ENCODE data around the gene H3-3A.

Gene H3-3A

DNA sequence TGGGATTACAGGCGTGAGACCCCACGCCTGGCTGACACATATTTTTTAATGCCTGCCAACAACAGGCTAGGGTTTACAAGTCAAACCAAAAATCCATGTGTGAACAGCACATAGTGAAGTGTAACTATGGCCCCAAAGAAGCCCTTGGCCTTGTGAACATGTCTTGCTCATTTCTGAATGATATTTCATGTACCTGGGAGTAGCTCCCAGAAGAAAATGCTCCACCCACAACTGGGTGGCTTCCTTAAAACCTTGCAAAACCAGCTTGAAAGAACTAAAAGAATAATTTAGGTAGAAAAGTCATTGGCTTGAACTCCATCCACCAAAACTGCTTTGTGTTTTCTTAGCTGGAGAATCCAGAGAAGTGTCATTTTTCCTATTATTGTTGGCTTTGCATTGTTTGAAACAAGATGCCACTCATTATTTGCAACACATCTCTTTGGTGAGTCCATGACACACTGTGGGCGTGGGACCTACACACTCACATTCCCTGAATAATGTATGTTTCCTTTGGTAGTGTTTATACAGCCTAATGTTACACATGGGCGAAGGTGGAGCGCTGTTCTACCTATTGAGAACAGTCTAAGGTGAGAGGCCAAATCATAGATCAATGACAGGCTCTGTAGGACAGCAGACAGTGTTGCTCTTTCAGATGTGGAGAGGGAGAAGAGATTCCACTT lies 34.8 kb upstream of the H3-3A start:
- no peak overlapping the region for H3K4me3 ChIP-seq (ENCODE audit: low read depth, low read length)
- no peak for DNase-seq (ENCODE audit: low read depth)
- TF ChIP-seq, protein P1, sequence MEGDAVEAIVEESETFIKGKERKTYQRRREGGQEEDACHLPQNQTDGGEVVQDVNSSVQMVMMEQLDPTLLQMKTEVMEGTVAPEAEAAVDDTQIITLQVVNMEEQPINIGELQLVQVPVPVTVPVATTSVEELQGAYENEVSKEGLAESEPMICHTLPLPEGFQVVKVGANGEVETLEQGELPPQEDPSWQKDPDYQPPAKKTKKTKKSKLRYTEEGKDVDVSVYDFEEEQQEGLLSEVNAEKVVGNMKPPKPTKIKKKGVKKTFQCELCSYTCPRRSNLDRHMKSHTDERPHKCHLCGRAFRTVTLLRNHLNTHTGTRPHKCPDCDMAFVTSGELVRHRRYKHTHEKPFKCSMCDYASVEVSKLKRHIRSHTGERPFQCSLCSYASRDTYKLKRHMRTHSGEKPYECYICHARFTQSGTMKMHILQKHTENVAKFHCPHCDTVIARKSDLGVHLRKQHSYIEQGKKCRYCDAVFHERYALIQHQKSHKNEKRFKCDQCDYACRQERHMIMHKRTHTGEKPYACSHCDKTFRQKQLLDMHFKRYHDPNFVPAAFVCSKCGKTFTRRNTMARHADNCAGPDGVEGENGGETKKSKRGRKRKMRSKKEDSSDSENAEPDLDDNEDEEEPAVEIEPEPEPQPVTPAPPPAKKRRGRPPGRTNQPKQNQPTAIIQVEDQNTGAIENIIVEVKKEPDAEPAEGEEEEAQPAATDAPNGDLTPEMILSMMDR (IDR thresholded peaks at IDR 0.05; ENCODE audit: insufficient read depth, low read depth, low read length, missing control alignments) = no peak

DNA sequence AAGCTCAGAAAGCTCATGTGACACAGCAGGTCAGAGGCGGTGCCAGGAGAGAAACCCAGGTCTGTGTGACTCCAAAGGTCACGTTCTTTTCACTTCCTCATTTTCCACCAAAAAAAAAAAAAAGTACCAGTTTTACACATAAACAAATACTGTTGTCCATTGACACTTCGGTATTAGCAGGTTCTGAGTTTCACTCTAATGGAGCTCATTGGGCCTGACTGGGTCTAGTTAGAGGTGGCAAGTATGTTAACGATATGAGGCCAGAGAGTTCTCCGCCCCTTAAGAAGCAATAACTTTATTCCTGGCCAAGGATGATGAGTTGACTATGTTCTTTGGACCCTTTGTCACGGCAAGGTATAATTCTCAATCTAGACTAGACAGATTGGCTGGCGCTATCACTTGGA lies 33.4 kb upstream of the H3-3A start:
- no peak overlapping the region for H3K4me3 ChIP-seq (ENCODE audit: low read depth, low read length)
- TF ChIP-seq, protein P1 (IDR thresholded peaks at IDR 0.05; ENCODE audit: insufficient read depth, low read depth, low read length, missing control alignments) = no peak
- DNase-seq (ENCODE audit: low read depth) = peak; percentile 79

DNA sequence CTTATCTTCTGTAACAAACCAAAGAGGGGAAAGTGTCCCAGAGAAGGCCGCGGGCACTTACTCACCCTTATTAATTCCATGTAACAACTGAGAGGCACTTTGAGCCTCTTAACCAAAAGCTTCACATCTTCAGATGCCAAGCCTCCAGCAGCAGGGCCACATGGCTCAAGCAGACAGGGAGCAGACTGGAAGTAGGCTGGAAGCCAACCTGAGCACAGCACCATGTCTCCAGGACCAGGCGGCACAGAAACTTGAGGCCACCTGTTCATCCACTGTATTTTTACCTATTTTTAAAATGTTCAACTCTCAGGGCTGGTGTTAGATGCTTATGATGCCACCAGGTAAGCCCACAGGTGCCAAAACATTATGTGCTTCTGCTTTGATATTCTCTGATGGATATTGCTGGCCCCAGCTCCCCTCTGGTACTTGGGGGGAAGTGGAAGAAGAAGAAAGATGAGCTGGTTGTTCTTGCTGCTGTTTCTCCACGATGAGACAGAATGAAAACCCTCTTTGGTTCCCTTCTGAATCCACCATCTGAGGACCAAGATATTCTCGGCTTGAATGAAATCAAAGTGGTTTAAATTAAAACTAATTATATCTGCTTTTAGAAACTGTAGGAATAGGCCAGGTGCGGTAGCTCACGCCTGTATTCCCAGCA lies 32.8 kb upstream of the H3-3A start:
- DNase-seq (ENCODE audit: low read depth) = peak; percentile 37
- TF ChIP-seq, protein P1 (IDR thresholded peaks at IDR 0.05; ENCODE audit: insufficient read depth, low read depth, low read length, missing control alignments) = no peak
- H3K4me3 ChIP-seq (ENCODE audit: low read depth, low read length) = no peak overlapping the region

DNA sequence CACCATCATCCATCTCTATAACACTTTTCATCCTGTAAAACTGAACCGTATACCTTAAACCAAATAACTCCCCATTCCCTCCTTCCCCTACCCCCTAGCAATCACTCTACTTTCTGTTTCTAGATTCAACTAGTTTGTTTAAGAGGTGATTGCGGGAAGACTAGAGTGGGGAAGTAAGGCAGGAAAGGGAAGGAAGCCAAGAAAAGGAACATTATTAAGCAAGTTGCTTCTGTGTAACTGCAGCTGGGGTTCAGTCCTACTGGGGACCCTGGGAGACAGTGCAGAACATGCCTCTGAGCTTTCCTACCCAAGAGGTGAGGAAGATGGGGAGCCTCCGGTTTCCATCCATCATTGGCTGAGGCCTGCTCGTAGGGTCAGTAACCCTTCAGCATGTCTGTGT lies 28.9 kb upstream of the H3-3A start:
- DNase-seq (ENCODE audit: low read depth) = no peak
- H3K4me3 ChIP-seq (ENCODE audit: low read depth, low read length) = no peak overlapping the region

DNA sequence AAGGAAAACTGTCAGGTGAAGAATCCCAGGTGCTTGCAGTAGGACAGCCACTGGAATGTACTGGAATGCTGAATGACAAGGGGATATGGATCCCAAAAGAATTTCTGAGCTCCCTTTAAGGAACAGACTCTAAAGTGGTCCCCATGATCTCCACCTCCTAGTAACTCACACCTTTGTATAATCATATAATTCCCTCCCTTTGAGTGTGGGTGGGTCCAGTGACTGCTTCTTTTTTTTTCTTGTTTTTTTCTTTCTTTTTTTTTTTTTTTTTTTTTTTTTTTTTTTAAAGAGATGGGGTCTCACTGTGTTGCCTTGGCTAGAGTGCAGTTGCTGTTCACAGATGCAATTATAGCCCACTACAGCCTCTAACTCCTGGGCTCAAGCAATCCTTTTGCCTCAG lies 28.5 kb upstream of the H3-3A start:
- no peak for DNase-seq (ENCODE audit: low read depth)
- TF ChIP-seq, protein P1 (IDR thresholded peaks at IDR 0.05; ENCODE audit: insufficient read depth, low read depth, low read length, missing control alignments) = no peak
- no peak overlapping the region for H3K4me3 ChIP-seq (ENCODE audit: low read depth, low read length)

More for the DNA sequence above, 28.9 kb upstream of the H3-3A start:
- TF ChIP-seq, protein P1 (IDR thresholded peaks at IDR 0.05; ENCODE audit: insufficient read depth, low read depth, low read length, missing control alignments) = no peak

DNA sequence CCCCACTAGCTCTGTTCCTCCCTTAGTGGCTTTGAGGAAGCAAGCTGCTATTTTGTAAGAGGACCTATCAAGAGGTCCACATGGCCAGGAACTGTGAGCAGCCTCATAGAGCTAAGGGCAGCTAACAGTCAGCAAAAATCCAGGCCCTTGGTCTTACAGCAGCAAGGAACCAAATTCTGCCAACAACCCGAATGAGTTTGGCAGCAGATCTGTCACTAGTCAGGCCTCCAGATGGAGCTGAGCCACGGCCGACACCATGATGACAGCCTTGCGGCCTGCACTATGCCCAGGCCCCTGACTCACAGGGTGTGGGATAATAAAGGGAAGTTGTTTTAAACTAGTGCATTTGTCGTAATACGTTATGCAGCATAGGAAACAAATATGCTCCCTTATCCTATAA lies 28.0 kb upstream of the H3-3A start:
- DNase-seq (ENCODE audit: low read depth) = no peak
- H3K4me3 ChIP-seq (ENCODE audit: low read depth, low read length) = no peak overlapping the region
- TF ChIP-seq, protein P1 (IDR thresholded peaks at IDR 0.05; ENCODE audit: insufficient read depth, low read depth, low read length, missing control alignments) = no peak
